HEK293T (cell line): ENCODE data around the gene DTNB.
"Not testable (repeated sequence)": the region's sequence is repeated elsewhere in the genome, so short reads cannot be mapped to it uniquely, and the experiment has no call there.

Source experiments
- CTCF ChIA-PET: fragments of 350-600 bp; formaldehyde crosslinking; extraction: SDS; loops from one replicate; lab custom pipeline; 2021; ENCODE audit warnings: antibody characterized with exemption, inconsistent platforms; lab: Yijun Ruan, JAX
- POLR2A ChIA-PET: fragments of 350-600 bp; formaldehyde crosslinking; extraction: SDS; loops from one replicate; lab custom pipeline; 2020; ENCODE audit warnings: antibody characterized with exemption, inconsistent platforms; lab: Yijun Ruan, JAX
- DNase-seq: peaks from one replicate; pipeline ENCODE4 v3.0.0; 2012; ENCODE audit warnings: mixed read lengths; ENCODE audit errors: extremely low spot score
- ARNT ChIP-seq: fragments of 450-650 bp; IDR thresholded peaks from 2 replicates; pipeline ENCODE4 v1.6.1; 2017; ENCODE audit warnings: mild to moderate bottlenecking
- BHLHE40 ChIP-seq: fragments of 450-650 bp; IDR thresholded peaks from 2 replicates; pipeline ENCODE4 v1.6.1; 2016; ENCODE audit warnings: mild to moderate bottlenecking, moderate library complexity, borderline replicate concordance
- CTBP1 ChIP-seq: fragments of 450-650 bp; IDR thresholded peaks from 2 replicates; pipeline ENCODE4 v1.6.1; 2016; ENCODE audit warnings: borderline replicate concordance
- ELF4 ChIP-seq: fragments of 450-650 bp; IDR thresholded peaks from 2 replicates; pipeline ENCODE4 v1.6.1; 2017; ENCODE audit warnings: antibody characterized with exemption
- FOXA1 ChIP-seq: fragments of 450-650 bp; IDR thresholded peaks from 2 replicates; pipeline ENCODE4 v1.6.1; 2016; ENCODE audit warnings: mild to moderate bottlenecking
- FOXK2 ChIP-seq: fragments of 450-650 bp; IDR thresholded peaks from 2 replicates; pipeline ENCODE4 v1.6.1; 2016; ENCODE audit warnings: mild to moderate bottlenecking
- FOXM1 ChIP-seq: fragments of 450-650 bp; IDR thresholded peaks from 2 replicates; pipeline ENCODE4 v1.6.1; 2017; ENCODE audit warnings: mild to moderate bottlenecking, borderline replicate concordance
- HDGF ChIP-seq: fragments of 450-650 bp; IDR thresholded peaks from 2 replicates; pipeline ENCODE4 v1.6.1; 2017; ENCODE audit warnings: antibody characterized with exemption, borderline replicate concordance
- L3MBTL2 ChIP-seq: fragments of 450-650 bp; conservative IDR thresholded peaks from 2 replicates; pipeline ENCODE4 v1.6.1; 2016; ENCODE audit warnings: mild to moderate bottlenecking
- LEF1 ChIP-seq: fragments of 450-650 bp; IDR thresholded peaks from 2 replicates; pipeline ENCODE4 v1.6.1; 2017; ENCODE audit warnings: mild to moderate bottlenecking, borderline replicate concordance
- NFRKB ChIP-seq: fragments of 450-650 bp; IDR thresholded peaks from 2 replicates; pipeline ENCODE4 v1.6.1; 2016; ENCODE audit warnings: mild to moderate bottlenecking, moderate library complexity
- SP1 ChIP-seq: fragments of 450-650 bp; IDR thresholded peaks from 2 replicates; pipeline ENCODE4 v1.6.1; 2017
- SUZ12 ChIP-seq: fragments of 450-650 bp; IDR thresholded peaks from 2 replicates; pipeline ENCODE4 v1.6.1; 2016; ENCODE audit warnings: mild to moderate bottlenecking
- TARDBP ChIP-seq: fragments of 450-650 bp; IDR thresholded peaks from 2 replicates; pipeline ENCODE4 v1.6.1; 2016
- ZNF384 ChIP-seq: fragments of 450-650 bp; IDR thresholded peaks from 2 replicates; pipeline ENCODE4 v1.6.1; 2016
- TF ChIP-seq, protein P1 (sequence below): fragments of 450-650 bp; IDR thresholded peaks from 2 replicates; pipeline ENCODE4 v1.6.1; 2016

DTNB gene

DNA sequence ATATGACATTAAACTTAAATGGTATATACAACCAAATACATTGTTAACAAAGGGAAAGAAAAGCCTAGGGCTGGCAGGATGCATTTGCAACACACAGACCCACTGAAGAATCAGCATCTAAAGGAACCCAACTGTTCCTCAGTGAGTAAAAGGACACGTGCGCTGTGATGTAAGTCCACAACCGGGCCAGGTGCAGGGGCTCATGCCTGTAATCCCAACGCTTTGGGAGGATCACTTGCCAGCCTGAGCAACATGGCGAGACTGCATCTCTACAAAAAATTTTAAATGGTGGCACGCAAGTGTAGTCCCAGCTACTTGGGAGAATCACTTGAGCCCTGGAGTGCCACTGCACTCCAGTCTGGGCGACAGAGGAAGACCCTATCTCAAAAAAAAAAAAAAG, 3.9 kb downstream of the DTNB start:
- POLR2A ChIA-PET: no interaction called here
- DNase-seq: no peak
- TF ChIP-seq LEF1 (no peak), ARNT (no peak), SP1 (no peak), SUZ12 (no peak), L3MBTL2 (no peak), ELF4 (no peak), FOXA1 (no peak), ZNF384 (no peak)
- CTCF ChIA-PET: no interaction called here

DNA sequence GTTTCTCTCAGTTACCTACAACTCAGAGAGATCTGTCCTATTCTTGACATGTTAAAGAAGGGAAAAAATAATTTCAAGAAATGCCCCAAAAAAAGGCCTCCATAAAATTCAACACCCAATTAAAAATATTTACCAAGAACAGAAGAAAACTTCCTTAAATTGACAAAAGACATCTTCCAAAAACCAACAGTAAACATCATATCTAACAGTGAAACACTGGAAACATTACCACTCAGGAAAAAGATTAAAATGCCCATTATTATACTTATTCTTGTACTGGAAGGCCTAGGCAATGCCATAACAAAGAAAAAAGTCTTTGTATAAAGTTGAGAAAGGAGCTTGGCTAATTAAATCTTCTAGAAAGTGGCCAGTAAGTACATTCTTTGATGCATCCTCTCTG, 7.2 kb downstream of the DTNB start:
- TF ChIP-seq ARNT: no peak
- TF ChIP-seq SP1: no peak
- no peak for TF ChIP-seq CTBP1
- no peak for TF ChIP-seq ELF4
- TF ChIP-seq HDGF: no peak
- ChIA-PET CTCF (interaction anchor here (0.5 to 3.1 kb wide), 4 partner anchors 56 to 304 kb away, joined by 3 to 47 read pairs (median 4); no protein-coding TSS in a partner anchor), POLR2A (no interaction called here)
- no peak for DNase-seq

DNA sequence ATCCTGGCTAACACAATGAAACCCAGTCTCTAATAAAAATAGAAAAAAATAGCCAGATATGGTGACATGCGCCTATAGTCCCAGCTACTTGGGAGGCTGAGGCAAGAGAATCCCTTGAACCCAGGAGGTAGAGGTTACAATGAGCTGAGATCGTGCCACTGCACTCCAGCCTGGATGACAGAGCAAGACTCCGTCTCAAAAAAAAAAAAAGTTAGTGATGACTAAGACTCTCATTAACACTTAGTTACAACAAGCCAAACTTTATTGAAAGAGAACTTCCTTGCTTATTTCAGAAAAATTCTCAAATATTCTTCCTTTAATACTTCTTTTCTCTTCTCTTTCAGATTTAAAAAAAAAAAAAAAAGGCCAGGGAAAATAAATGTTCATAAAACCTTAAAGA, 7.9 kb downstream of the DTNB start:
- CTCF ChIA-PET: interaction anchor here (0.6 to 3.1 kb wide), 13 partner anchors 12 to 356 kb away, joined by 3 to 47 read pairs (median 4); no protein-coding TSS in a partner anchor

DNA sequence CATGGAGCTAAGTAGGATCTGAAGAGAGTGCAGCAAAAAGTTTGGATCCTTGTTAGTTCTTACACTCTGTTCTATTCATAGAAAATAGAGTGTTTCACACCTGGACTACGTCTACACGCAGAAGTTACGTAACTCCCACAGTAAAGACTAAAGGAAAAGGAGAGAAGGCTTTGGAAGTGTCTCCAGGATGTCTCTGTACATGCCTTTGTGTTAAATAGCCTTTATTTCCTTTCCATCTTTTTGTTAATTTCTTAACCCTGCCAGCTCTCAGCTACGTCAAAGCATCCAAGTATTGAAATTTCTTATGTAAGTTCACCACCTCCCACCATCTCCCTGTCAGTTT, 8.4 kb downstream of the DTNB start:
- TF ChIP-seq NFRKB: no peak
- TF ChIP-seq LEF1: no peak
- TF ChIP-seq ZNF384: no peak
- no peak for TF ChIP-seq FOXK2
- TF ChIP-seq ELF4: no peak
- TF ChIP-seq, protein P1, sequence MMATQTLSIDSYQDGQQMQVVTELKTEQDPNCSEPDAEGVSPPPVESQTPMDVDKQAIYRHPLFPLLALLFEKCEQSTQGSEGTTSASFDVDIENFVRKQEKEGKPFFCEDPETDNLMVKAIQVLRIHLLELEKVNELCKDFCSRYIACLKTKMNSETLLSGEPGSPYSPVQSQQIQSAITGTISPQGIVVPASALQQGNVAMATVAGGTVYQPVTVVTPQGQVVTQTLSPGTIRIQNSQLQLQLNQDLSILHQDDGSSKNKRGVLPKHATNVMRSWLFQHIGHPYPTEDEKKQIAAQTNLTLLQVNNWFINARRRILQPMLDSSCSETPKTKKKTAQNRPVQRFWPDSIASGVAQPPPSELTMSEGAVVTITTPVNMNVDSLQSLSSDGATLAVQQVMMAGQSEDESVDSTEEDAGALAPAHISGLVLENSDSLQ: no peak
- no peak for TF ChIP-seq SUZ12
- no peak for TF ChIP-seq FOXM1
- no peak for TF ChIP-seq FOXA1
- no peak for TF ChIP-seq SP1
- TF ChIP-seq HDGF: no peak
- TF ChIP-seq ARNT: no peak
- no peak for TF ChIP-seq BHLHE40
- TF ChIP-seq CTBP1: no peak
- TF ChIP-seq TARDBP: no peak
- TF ChIP-seq L3MBTL2: no peak
- ChIA-PET CTCF (interaction anchor here (0.6 to 3.1 kb wide), 12 partner anchors 11 to 355 kb away, joined by 3 to 47 read pairs (median 4); no protein-coding TSS in a partner anchor), POLR2A (interaction anchor here (1.8 kb wide), 1 partner anchor 57 kb away, joined by 10 read pairs; no protein-coding TSS in a partner anchor)
- DNase-seq: no peak

More for the DNA sequence above, 7.9 kb downstream of the DTNB start:
- POLR2A ChIA-PET: interaction anchor here (1.8 kb wide), 1 partner anchor 58 kb away, joined by 10 read pairs; no protein-coding TSS in a partner anchor
- TF ChIP-seq ZNF384: peak; percentile 80
- DNase-seq: not testable (repeated sequence)

DNA sequence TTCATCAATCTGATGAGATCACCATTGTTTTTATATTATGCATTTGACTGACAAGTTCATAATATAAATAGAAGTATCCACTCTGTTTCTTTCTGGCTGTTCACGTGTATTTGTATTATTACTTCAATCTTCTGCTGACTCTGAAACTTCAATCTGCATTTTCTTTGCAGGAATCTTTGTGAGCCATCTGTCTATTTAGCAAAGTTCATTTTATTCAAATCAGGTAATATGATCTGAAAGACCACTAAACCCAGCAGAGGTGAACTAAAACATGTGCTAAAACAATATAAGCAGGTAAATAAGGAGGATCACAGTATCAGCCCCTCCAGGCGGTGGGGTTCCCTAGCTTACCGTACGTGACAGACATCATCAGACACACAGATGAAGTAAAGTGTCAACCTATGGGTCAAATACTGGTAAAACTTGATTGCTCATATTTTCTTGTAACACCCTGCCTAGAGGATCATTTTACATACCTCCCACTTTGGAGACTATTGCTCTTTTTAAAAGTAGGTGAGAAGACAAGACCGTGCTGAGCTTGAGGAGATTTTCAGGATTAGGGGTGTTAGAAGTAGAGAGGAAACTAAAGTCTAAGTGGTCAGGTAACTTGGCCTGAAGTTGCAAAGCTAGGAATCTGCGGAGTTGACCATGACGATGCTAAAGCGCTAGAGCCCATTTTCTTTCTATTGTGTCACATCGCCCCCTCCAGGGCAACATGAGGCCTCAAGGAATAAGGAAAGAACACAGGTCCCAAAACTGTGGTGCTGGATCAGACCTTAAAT, 9.0 kb downstream of the DTNB start:
- TF ChIP-seq ZNF384 (no peak), ARNT (no peak)
- TF ChIP-seq, protein P1: peak; percentile 35
- CTCF ChIA-PET: interaction anchor here (0.6 to 3.1 kb wide), 13 partner anchors 11 to 355 kb away, joined by 3 to 47 read pairs (median 4); no protein-coding TSS in a partner anchor
- POLR2A ChIA-PET: interaction anchor here (1.8 kb wide), 1 partner anchor 57 kb away, joined by 10 read pairs; no protein-coding TSS in a partner anchor
- DNase-seq: peak; percentile 70

DNA sequence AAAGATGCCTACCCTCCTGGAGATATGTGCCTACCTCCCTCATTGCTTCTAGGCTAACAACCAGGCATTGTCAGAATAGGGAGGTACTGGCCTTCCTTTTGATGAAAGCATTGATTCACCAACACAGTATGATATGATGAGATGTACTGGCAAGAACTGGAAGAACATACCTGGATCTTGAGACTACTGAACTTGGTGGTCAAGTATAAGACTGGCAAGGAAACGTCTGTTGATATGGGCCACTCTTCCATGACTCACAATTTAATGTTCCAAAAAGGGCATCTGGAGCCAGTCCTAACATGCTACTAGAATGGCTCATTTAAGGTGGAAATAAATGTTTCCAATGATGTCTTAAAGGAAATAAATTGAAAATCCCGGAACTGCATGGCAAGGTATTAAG, 18.1 kb downstream of the DTNB start:
- CTCF ChIA-PET: no interaction called here

DNA sequence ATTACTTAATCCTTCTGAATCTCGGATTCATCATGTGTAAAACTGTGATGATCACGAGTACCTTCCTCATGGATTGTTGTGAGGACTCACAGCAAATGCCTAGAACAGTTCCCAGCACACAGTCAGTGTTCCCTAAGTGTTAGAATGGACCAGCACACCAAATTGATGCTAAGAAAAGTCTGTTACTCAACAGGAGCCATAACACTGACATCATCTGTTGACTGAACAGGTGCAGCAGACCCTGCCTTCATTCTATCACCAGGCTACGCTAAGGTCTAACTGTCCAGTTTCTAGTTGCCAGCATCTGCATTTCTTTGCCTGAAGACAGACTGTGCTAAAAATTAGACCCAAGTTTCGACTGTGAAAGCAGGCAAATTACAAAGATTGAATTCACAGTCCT, 18.6 kb downstream of the DTNB start:
- DNase-seq: no peak
- POLR2A ChIA-PET: no interaction called here
- CTCF ChIA-PET: no interaction called here
- TF ChIP-seq ZNF384 (no peak), HDGF (no peak), L3MBTL2 (no peak), BHLHE40 (no peak), CTBP1 (no peak), TARDBP (no peak), SP1 (no peak), SUZ12 (no peak), LEF1 (no peak), FOXM1 (no peak), NFRKB (no peak), FOXK2 (no peak), ARNT (no peak)

More for the DNA sequence above, 18.1 kb downstream of the DTNB start:
- no peak for DNase-seq
- no peak for TF ChIP-seq FOXM1
- no peak for TF ChIP-seq ELF4
- no peak for TF ChIP-seq NFRKB
- no peak for TF ChIP-seq FOXA1
- TF ChIP-seq FOXK2: no peak
- no peak for TF ChIP-seq HDGF
- TF ChIP-seq SUZ12: no peak
- POLR2A ChIA-PET: no interaction called here
